HepG2 (cell line): ENCODE data around the gene KIF19. TPM values are rescaled to one million over a fixed set of nuclear protein-coding genes. Genes with fewer than 3 reads are reported as not detected.

Experiments used
- ATAC-seq: fragments of 200-7000 bp; cut with Tn5 transposase; 3 replicates; pipeline ENCODE4 v1.9.1; 2020; ENCODE audit warnings: mild to moderate bottlenecking, moderate library complexity
- BruUV-seq: library from RNA; stranded (reverse); fragments of 400-500 nt; replicated peaks from 2 replicates; lab custom pipeline; 2021; lab: Mats Ljungman, UMichigan
- CTCF ChIA-PET: fragments of 300-600 bp; formaldehyde crosslinking; extraction: SDS; loops from one replicate; lab custom pipeline; 2021; ENCODE audit warnings: low total read pairs, inconsistent platforms, low intra/inter-chr PET ratio; lab: Yijun Ruan, JAX
- POLR2A ChIA-PET: fragments of 350-600 bp; sonication (Branson Sonifier 250); formaldehyde crosslinking; loops from one replicate; lab custom pipeline; 2020; ENCODE audit warnings: antibody characterized with exemption, inconsistent platforms; lab: Yijun Ruan, JAX
- DNase-seq: peaks from one replicate; pipeline ENCODE4 v3.0.0-alpha.2; 2015; ENCODE audit warnings: low spot score
- FAIRE-seq: peaks from 3 replicates; lab custom pipeline; 2011; peaks lifted over from hg19 to GRCh38; lab: Jason Lieb, UNC
- H2AFZ ChIP-seq: one replicate; pipeline ENCODE4 v1.6.1; 2011; ENCODE audit warnings: low read length, inconsistent platforms
- H3K27ac ChIP-seq: fragments of 300-600 bp; 3 replicates; pipeline ENCODE4 v1.8.0; 2011; ENCODE audit warnings: mixed run types, mild to moderate bottlenecking, mixed read lengths, low read length, inconsistent platforms; ENCODE audit not compliant: insufficient read depth; ENCODE audit errors: extremely low read length
- H3K27me3 ChIP-seq, 2 experiments: fragments of 200-600 bp in 1 of 2; 2 replicates in 1 of 2; 3 replicates in 1 of 2; pipeline versions ENCODE4 v1.6.0 to v1.8.0; 2011; ENCODE audit warnings: low read length in 2 of 2, mild to moderate bottlenecking in 2 of 2, moderate library complexity in 2 of 2, inconsistent platforms in 1 of 2; ENCODE audit not compliant: insufficient read depth in 2 of 2, control insufficient read depth in 1 of 2
- H3K36me3 ChIP-seq, 2 experiments: fragments of 200-600 bp in 1 of 2; replicated peaks in 1 of 2; 2 replicates in 1 of 2; 3 replicates in 1 of 2; pipeline versions ENCODE4 v1.5.1 to v1.8.0; 2011; ENCODE audit warnings: low read length in 2 of 2, inconsistent platforms in 1 of 2; ENCODE audit not compliant: insufficient read depth in 2 of 2, control insufficient read depth in 1 of 2
- H3K4me1 ChIP-seq: 2 replicates; pipeline ENCODE4 v1.5.1; 2012; ENCODE audit warnings: low read length, inconsistent platforms; ENCODE audit not compliant: insufficient read depth
- H3K4me2 ChIP-seq: 2 replicates; pipeline ENCODE4 v1.6.0; 2011; ENCODE audit warnings: low read depth, low read length, inconsistent platforms
- H3K4me3 ChIP-seq, 3 experiments: fragments of 200-600 bp in 1 of 3; sonication (generic), shearing (Covaris generic) in 1 of 3; replicated peaks in 1 of 3; 2 replicates each; pipeline ENCODE4 v1.5.1; 2011 to 2016; ENCODE audit warnings: low read length in 3 of 3, inconsistent platforms in 2 of 3, low read depth in 2 of 3, mild to moderate bottlenecking in 2 of 3, control low read depth in 1 of 3, mixed read lengths in 1 of 3; ENCODE audit not compliant: insufficient read depth in 1 of 3
- H3K79me2 ChIP-seq: one replicate; pipeline ENCODE4 v1.6.1; 2011; ENCODE audit warnings: low read length, inconsistent platforms; ENCODE audit not compliant: insufficient read depth
- H3K9ac ChIP-seq: 2 replicates; pipeline ENCODE4 v1.6.0; 2011; ENCODE audit warnings: mild to moderate bottlenecking, low read depth, low read length, inconsistent platforms; ENCODE audit not compliant: insufficient read depth
- H3K9me3 ChIP-seq: 2 replicates; pipeline ENCODE4 v1.5.1; 2012; ENCODE audit warnings: mild to moderate bottlenecking, low read length
- H4K20me1 ChIP-seq: 2 replicates; pipeline ENCODE4 v1.6.0; 2011; ENCODE audit warnings: inconsistent platforms, mild to moderate bottlenecking, low read length, moderate library complexity; ENCODE audit not compliant: insufficient read depth
- AGO2 ChIP-seq: fragments of 200-400 bp; formaldehyde crosslinking; optimal IDR thresholded peaks from 2 replicates; pipeline ENCODE3; 2017; ENCODE audit warnings: mild to moderate bottlenecking, low read depth, low read length, moderate library complexity
- ATF7 ChIP-seq, 2 experiments: fragments of 450-650 bp in 1 of 2; sonication (generic) in 1 of 2; formaldehyde crosslinking in 1 of 2; IDR thresholded peaks; 2 replicates each; pipeline versions ENCODE4 v1.4.0 to v1.6.1; 2016 to 2020; ENCODE audit warnings: antibody characterized with exemption in 1 of 2, mild to moderate bottlenecking in 1 of 2, missing genetic modification reagents in 1 of 2
- GTF3A ChIP-seq: sonication (generic); formaldehyde crosslinking; conservative IDR thresholded peaks from 2 replicates; pipeline ENCODE4 v1.4.0; 2020; ENCODE audit warnings: mild to moderate bottlenecking, missing genetic modification reagents
- HNRNPUL1 ChIP-seq: fragments of 200-400 bp; formaldehyde crosslinking; IDR thresholded peaks from 2 replicates; pipeline ENCODE4 v1.6.1; 2017; ENCODE audit warnings: low read depth, mild to moderate bottlenecking, low read length, moderate library complexity
- LRRFIP1 ChIP-seq: sonication (generic); formaldehyde crosslinking; conservative IDR thresholded peaks from 2 replicates; pipeline ENCODE4 v1.4.0; 2020; ENCODE audit warnings: missing genetic modification reagents
- MED8 ChIP-seq: sonication (generic); formaldehyde crosslinking; IDR thresholded peaks from 2 replicates; pipeline ENCODE4 v1.8.1; 2023; ENCODE audit warnings: mild to moderate bottlenecking, missing genetic modification reagents; ENCODE audit not compliant: insufficient replicate concordance
- NCOA2 ChIP-seq: sonication (generic); formaldehyde crosslinking; IDR thresholded peaks from 2 replicates; pipeline ENCODE4 v1.8.0; 2022; ENCODE audit warnings: inconsistent platforms
- XBP1 ChIP-seq: sonication (generic); formaldehyde crosslinking; IDR thresholded peaks from 2 replicates; pipeline ENCODE4 v1.5.0; 2020; ENCODE audit warnings: missing genetic modification reagents
- ZKSCAN8 ChIP-seq: IDR thresholded peaks from 2 replicates; pipeline ENCODE4 v1.6.1; 2016; ENCODE audit warnings: borderline replicate concordance, missing genetic modification reagents, missing compliant biosample characterization
- ZMYM3 ChIP-seq: sonication (generic); formaldehyde crosslinking; IDR thresholded peaks from 2 replicates; pipeline ENCODE4 v1.5.1; 2020; ENCODE audit warnings: mild to moderate bottlenecking, missing genetic modification reagents
- ZMYM4 ChIP-seq: sonication (generic); formaldehyde crosslinking; IDR thresholded peaks from 2 replicates; pipeline ENCODE4 v1.8.1; 2023; ENCODE audit warnings: mild to moderate bottlenecking, missing genetic modification reagents
- ZNF12 ChIP-seq: sonication (generic); formaldehyde crosslinking; IDR thresholded peaks from 2 replicates; pipeline ENCODE4 v1.5.0; 2020; ENCODE audit warnings: missing genetic modification reagents
- ZNF224 ChIP-seq: sonication (generic); formaldehyde crosslinking; IDR thresholded peaks from 2 replicates; pipeline ENCODE4 v1.5.0; 2020; ENCODE audit warnings: mild to moderate bottlenecking, missing genetic modification reagents
- ZNF775 ChIP-seq: sonication (generic); formaldehyde crosslinking; IDR thresholded peaks from 2 replicates; pipeline ENCODE4 v1.4.0; 2020; ENCODE audit warnings: missing genetic modification reagents, mild to moderate bottlenecking, moderate library complexity, borderline replicate concordance
- ZNF83 ChIP-seq: sonication (generic); formaldehyde crosslinking; IDR thresholded peaks from 2 replicates; pipeline ENCODE4 v1.4.0; 2020; ENCODE audit warnings: missing genetic modification reagents, mild to moderate bottlenecking, borderline replicate concordance
- WGBS: methylation state at CpG from one replicate; pipeline ENCODE4 v1.1.6; 2017; ENCODE audit warnings: low lambda C conversion rate; 5-methylcytosine and 5-hydroxymethylcytosine counted together
- in situ Hi-C: cut with HindIII; loops from 2 replicates; pipeline ENCODE4 v1.10.0; 2017; ENCODE audit warnings: low pct_unique_long_range_greater_than_20kb; ENCODE audit not compliant: extremely low pct_ligation_motif_present
- intact Hi-C: fragments of 100-400 bp; cut with micrococcal nuclease; formaldehyde crosslinking; loops from one replicate; pipeline ENCODE4 v1.10.0; 2022; ENCODE audit not compliant: unreplicated experiment
- polyA plus RNA-seq, 8 experiments: library from polyadenylated mRNA; depleted of rRNA in 3 of 8; stranded (reverse) in 7 of 8; unstranded in 1 of 8; fragments of >200 nt; fragmentation: Illumina TruSeq in 4 of 8; extraction: Trizol in 4 of 8; gene quantifications; 2 replicates each; pipeline versions ENCODE4 v1.2.1 to v1.2.3, GENCODE V29; 2011 to 2016; ENCODE audit warnings: low read depth in 4 of 8, missing spikeins in 1 of 8, mixed read lengths in 1 of 8; ENCODE audit not compliant: insufficient read depth in 1 of 8
- total RNA-seq, 5 experiments: library from RNA; depleted of rRNA; stranded (reverse); fragments of >200 nt; fragmentation: Illumina TruSeq; extraction: Trizol; gene quantifications; 2 replicates each; pipeline ENCODE4 v1.2.3, GENCODE V29; 2016; ENCODE audit warnings: low read depth in 1 of 5
- TF ChIP-seq, protein P1 (sequence below): sonication (generic); formaldehyde crosslinking; IDR thresholded peaks from 2 replicates; pipeline ENCODE4 v1.8.0; 2022; ENCODE audit warnings: missing genetic modification reagents, low read depth, mild to moderate bottlenecking, borderline replicate concordance
- TF ChIP-seq, protein P2 (sequence below): sonication (generic); formaldehyde crosslinking; IDR thresholded peaks from 2 replicates; pipeline ENCODE4 v1.8.0; 2022; ENCODE audit warnings: low read depth, missing genetic modification reagents
- TF ChIP-seq, protein P3 (sequence below): sonication (generic); formaldehyde crosslinking; IDR thresholded peaks from 2 replicates; pipeline ENCODE4 v1.4.0; 2020; ENCODE audit warnings: mild to moderate bottlenecking, missing genetic modification reagents

The KIF19 gene
- total and polyA plus RNA-seq, 2 of the 13 experiments (the other 11 are each of a cell fraction or from before 2014, with no cell fraction given) = not detected

GRCh38 chr17:74303305-74303704, 22.7 kb upstream of the KIF19 start (continued):
- TF ChIP-seq, protein P1, sequence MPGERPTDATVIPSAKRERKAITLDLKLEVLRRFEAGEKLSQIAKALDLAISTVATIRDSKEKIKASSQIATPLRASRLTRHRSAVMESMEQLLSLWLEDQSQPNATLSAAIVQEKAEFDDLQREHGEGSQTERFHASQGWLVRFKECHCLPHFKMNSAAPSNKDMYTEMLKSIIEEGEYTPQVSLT (CRISPR knock-in tag) = no peak
- no peak for TF ChIP-seq LRRFIP1 (CRISPR knock-in tag)
- no peak for TF ChIP-seq AGO2
- TF ChIP-seq, protein P2, sequence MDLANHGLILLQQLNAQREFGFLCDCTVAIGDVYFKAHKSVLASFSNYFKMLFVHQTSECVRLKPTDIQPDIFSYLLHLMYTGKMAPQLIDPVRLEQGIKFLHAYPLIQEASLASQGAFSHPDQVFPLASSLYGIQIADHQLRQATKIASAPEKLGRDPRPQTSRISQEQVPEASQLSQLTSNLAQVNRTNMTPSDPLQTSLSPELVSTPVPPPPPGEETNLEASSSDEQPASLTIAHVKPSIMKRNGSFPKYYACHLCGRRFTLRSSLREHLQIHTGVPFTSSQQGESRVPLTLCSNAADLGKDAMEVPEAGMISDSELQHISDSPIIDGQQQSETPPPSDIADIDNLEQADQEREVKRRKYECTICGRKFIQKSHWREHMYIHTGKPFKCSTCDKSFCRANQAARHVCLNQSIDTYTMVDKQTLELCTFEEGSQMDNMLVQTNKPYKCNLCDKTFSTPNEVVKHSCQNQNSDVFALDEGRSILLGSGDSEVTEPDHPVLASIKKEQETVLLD (CRISPR knock-in tag) = no peak
- no peak for TF ChIP-seq ZMYM4 (CRISPR knock-in tag)
- no peak for TF ChIP-seq GTF3A (CRISPR knock-in tag)
- TF ChIP-seq ZKSCAN8 (CRISPR knock-in tag) = no peak
- TF ChIP-seq ZNF775 (CRISPR knock-in tag) = no peak

- POLR2A ChIA-PET = interaction anchor here (0.7 kb wide), 1 partner anchor 9 kb away, joined by 3 read pairs; no protein-coding TSS in a partner anchor
- WGBS = 12% methylated on average over 5 of the region's 5 CpGs
- H3K4me3 ChIP-seq = no peak overlapping the region
- CTCF ChIA-PET = no interaction called here
- DNase-seq (no peak), ATAC-seq (no peak), FAIRE-seq (no peak)
- H3K27ac ChIP-seq = no peak overlapping the region
- no TSS peak for BruUV-seq
- intact Hi-C loops = loop anchor here (10.0 kb wide), 1 partner anchor 191 kb away; no protein-coding TSS in a partner anchor
- H2AFZ ChIP-seq = no peak overlapping the region
- no peaks in the 10 kb centered on the region for H3K9me3 ChIP-seq
- H3K27me3 ChIP-seq = peaks cover 4 to 17% of the 10 kb centered on the region in 2 experiments
- no peaks in the 10 kb centered on the region for H3K36me3 ChIP-seq
- H3K9ac ChIP-seq = no peak overlapping the region
- no peak overlapping the region for H3K4me2 ChIP-seq
- H3K79me2 ChIP-seq = no peaks in the 10 kb centered on the region
- no peaks in the 10 kb centered on the region for H3K4me1 ChIP-seq
- no peaks in the 10 kb centered on the region for H4K20me1 ChIP-seq
- in situ Hi-C loops = loop anchor here (5.0 kb wide), 1 partner anchor 48 kb away; no protein-coding TSS in a partner anchor
- TF ChIP-seq XBP1 = no peak
- TF ChIP-seq MED8 = no peak
- no peak for TF ChIP-seq NCOA2 (CRISPR knock-in tag)
- TF ChIP-seq ZNF224 (CRISPR knock-in tag) = no peak
- TF ChIP-seq, protein P3, sequence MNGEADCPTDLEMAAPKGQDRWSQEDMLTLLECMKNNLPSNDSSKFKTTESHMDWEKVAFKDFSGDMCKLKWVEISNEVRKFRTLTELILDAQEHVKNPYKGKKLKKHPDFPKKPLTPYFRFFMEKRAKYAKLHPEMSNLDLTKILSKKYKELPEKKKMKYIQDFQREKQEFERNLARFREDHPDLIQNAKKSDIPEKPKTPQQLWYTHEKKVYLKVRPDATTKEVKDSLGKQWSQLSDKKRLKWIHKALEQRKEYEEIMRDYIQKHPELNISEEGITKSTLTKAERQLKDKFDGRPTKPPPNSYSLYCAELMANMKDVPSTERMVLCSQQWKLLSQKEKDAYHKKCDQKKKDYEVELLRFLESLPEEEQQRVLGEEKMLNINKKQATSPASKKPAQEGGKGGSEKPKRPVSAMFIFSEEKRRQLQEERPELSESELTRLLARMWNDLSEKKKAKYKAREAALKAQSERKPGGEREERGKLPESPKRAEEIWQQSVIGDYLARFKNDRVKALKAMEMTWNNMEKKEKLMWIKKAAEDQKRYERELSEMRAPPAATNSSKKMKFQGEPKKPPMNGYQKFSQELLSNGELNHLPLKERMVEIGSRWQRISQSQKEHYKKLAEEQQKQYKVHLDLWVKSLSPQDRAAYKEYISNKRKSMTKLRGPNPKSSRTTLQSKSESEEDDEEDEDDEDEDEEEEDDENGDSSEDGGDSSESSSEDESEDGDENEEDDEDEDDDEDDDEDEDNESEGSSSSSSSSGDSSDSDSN (CRISPR knock-in tag) = no peak
- no peak for TF ChIP-seq HNRNPUL1
- TF ChIP-seq ZNF12 (CRISPR knock-in tag) = no peak
- TF ChIP-seq ZMYM3 (CRISPR knock-in tag) = no peak
- no peak for TF ChIP-seq ATF7 (IDR thresholded peaks at IDR 0.05)
- TF ChIP-seq ATF7 (CRISPR knock-in tag; IDR thresholded peaks at IDR 0.05) = no peak
- no peak for TF ChIP-seq ZNF83
These were observed 21.8 kb upstream of the KIF19 start for GRCh38 chr17:74304184-74304583.
